ENCODE measurements around the gene UBTF. TPM values are rescaled to one million over a fixed set of nuclear protein-coding genes. Genes with fewer than 3 reads are reported as not detected.

The UBTF gene
- total RNA-seq, 1 donor = 49.6 TPM

DNA sequence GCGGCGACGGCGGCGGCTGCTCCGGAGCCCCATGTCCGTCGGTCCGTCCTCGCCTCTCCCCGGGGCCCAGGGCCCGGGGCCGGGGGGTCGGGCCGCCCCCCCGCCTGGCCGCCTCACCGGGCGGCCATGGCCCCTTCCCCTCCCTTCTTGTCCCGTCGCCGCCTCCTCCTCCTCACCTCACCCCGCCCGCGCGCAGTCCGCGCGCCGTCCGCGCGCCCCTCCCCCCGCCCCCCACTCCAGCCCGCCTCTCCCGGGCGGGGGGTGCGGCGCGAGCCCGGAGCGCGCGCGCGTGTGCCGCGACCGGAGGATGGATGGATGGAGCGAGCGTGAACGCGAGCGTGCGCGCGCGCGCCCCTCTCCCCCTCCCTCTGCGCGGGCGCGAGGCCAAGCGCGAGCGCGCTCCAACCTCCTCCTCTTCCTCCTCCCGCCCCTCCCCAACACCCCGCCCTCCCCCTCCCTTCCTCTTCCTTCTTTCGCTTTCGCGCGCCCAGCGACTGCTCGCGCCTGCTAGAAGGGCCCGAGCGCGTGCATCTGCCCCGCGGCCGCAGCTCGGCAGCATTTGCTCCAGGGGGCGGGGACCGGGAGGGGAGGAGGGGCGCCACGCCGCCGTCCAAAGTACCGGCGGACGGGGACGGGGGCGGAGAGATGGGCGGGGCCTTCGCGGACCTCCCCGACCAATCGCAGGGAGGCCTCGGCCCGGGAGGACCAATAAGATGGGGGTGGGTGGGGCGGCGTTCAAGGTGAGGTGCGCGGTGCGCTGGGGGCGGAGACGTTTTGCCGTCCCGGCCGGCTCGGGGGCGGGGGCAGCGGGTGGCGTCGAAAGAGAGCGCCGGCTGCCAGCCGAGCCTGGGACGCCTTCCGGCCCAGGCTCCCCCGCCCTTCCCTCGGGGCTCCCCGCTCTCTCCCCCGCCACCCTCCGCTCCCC, 19.7 kb downstream of the UBTF start, which contains the start of gene ATXN7L3:
Gene ATXN7L3 (minus strand): TSS at position 332 of the 925 bp plus-strand sequence. CDS start 1,814 bp downstream, outside the sequence.
- H4K20me1 ChIP-seq (ENCODE audit: insufficient read depth, low read length) = peaks cover 3% of the 10 kb centered on the region
- H3K4me2 ChIP-seq (ENCODE audit: insufficient read depth, low read length) = peak within 1 kb of the TSS; percentile 97
- peak within 1 kb of the TSS; percentile 87 for H3K4me3 ChIP-seq (ENCODE audit: insufficient read depth, low read length)
- no peaks in the 10 kb centered on the region for H3K27me3 ChIP-seq (ENCODE audit: insufficient read depth, low read length)
- peak; percentile 100 for DNase-seq (ENCODE audit: insufficient read length, low spot score, missing footprints)
- peaks cover 30% of the 10 kb centered on the region for H3K79me2 ChIP-seq (ENCODE audit: insufficient read depth, low read length)
- H3K4me1 ChIP-seq (ENCODE audit: insufficient read depth, low read length) = peaks cover 36% of the 10 kb centered on the region
- peak within 1 kb of the TSS; percentile 94 for H2AFZ ChIP-seq (ENCODE audit: low read length)
- H3K9me3 ChIP-seq (ENCODE audit: low read depth, low read length) = no peaks in the 10 kb centered on the region
- H3K36me3 ChIP-seq (ENCODE audit: insufficient read depth, low read length) = peaks cover 19% of the 10 kb centered on the region
- H3K27ac ChIP-seq (ENCODE audit: low read depth, low read length) = peak within 1 kb of the TSS; percentile 73
- TF ChIP-seq, protein P1, sequence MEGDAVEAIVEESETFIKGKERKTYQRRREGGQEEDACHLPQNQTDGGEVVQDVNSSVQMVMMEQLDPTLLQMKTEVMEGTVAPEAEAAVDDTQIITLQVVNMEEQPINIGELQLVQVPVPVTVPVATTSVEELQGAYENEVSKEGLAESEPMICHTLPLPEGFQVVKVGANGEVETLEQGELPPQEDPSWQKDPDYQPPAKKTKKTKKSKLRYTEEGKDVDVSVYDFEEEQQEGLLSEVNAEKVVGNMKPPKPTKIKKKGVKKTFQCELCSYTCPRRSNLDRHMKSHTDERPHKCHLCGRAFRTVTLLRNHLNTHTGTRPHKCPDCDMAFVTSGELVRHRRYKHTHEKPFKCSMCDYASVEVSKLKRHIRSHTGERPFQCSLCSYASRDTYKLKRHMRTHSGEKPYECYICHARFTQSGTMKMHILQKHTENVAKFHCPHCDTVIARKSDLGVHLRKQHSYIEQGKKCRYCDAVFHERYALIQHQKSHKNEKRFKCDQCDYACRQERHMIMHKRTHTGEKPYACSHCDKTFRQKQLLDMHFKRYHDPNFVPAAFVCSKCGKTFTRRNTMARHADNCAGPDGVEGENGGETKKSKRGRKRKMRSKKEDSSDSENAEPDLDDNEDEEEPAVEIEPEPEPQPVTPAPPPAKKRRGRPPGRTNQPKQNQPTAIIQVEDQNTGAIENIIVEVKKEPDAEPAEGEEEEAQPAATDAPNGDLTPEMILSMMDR (IDR thresholded peaks at IDR 0.05; ENCODE audit: extremely low read depth, low read depth, low read length) = no peak

DNA sequence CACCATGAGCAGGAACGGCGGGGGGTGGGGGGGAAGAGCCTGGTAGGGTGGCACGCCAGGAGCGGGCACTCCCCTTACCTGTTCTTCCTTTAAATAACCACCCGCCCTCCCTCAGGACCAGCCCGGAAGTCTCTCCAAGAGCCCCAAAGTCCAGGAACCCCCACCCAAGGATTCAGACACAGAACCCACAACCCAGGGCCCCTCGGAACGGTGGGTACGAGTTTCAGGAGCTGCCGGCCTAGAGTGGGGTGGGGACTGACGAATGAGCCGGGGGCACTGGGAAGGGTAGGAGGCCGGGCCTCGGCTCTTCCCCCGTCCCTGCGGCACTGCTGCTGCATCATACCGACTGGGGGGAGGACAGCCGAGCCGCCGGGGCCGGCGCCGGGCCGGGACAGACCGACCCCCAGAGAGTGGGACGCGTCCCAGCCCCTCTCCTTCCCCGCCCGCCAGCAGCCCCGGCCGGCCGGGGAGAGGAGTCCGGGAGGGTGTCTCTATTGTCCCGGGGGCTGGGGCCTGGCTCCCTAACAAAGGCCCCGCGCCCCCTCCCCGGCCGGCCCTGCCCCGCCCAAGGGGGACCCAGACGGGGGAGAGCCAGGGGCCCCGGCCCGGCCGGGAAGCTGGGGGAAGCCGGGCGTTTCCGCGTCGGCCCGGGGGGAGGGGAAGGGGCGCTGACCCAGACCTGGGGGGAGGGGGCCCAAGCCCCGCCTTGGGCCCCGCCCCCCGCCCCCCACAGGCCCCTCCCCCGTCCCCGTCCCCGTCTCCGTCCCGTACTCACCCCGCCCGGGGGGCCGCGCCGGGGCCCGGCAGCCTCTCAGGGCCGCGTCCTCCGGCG, 20.5 kb downstream of the UBTF start:
- peak overlapping the region; percentile 91 for H3K4me2 ChIP-seq (ENCODE audit: insufficient read depth, low read length)
- H3K4me1 ChIP-seq (ENCODE audit: insufficient read depth, low read length) = peaks cover 29% of the 10 kb centered on the region
- H3K9me3 ChIP-seq (ENCODE audit: low read depth, low read length) = no peaks in the 10 kb centered on the region
- H3K27ac ChIP-seq (ENCODE audit: low read depth, low read length) = peak overlapping the region; percentile 70
- peak; percentile 98 for DNase-seq (ENCODE audit: insufficient read length, low spot score, missing footprints)
- H2AFZ ChIP-seq (ENCODE audit: low read length) = peak overlapping the region; percentile 15
- H3K36me3 ChIP-seq (ENCODE audit: insufficient read depth, low read length) = peaks cover 28% of the 10 kb centered on the region
- peaks cover 3% of the 10 kb centered on the region for H4K20me1 ChIP-seq (ENCODE audit: insufficient read depth, low read length)
- peak overlapping the region; percentile 87 for H3K4me3 ChIP-seq (ENCODE audit: insufficient read depth, low read length)
- TF ChIP-seq, protein P1 (IDR thresholded peaks at IDR 0.05; ENCODE audit: extremely low read depth, low read depth, low read length) = no peak
- peaks cover 30% of the 10 kb centered on the region for H3K79me2 ChIP-seq (ENCODE audit: insufficient read depth, low read length)
- H3K27me3 ChIP-seq (ENCODE audit: insufficient read depth, low read length) = no peaks in the 10 kb centered on the region

DNA sequence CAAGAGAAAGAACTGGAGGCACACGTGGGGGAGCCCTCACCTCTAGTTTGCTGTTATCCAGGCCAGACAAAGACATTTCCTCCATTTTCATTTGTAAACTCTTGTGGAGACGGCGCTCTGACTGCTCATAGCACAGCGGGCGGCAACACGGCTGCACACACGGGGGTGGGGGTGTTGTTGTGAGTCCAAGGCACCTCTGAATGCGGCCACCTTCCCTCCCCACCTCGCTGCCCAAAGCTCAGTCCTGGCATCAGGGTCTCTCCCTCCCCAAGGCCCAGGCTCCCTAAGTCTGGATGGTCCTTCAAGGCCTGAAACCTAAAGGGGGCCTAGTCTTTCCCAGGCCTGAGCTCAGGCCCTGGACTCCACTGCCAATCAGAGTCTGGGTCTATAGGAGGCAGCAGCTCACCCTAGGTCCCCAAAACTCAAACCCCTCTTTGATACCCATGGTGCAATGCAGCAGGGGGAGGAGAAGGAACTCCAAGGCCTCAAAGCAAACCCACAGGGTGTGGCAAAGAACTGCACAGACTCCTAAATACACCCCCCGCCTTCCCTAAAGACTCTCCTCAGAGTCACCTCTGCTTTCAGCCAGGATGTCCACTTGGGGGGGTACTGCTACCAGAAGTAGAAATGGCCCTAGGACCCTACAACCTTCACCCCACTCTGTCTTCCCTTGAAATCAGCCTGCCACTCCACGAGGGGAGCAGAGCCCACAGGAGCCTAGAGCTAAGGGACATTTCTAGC, 21.3 kb downstream of the UBTF start:
- DNase-seq (ENCODE audit: insufficient read length, low spot score, missing footprints) = peak; percentile 95
- Histone ChIP-seq H3K4me3 (ENCODE audit: insufficient read depth, low read length) (peak overlapping the region; percentile 87), H2AFZ (ENCODE audit: low read length) (no peak overlapping the region), H3K27me3 (ENCODE audit: insufficient read depth, low read length) (no peaks in the 10 kb centered on the region), H3K79me2 (ENCODE audit: insufficient read depth, low read length) (peaks cover 30% of the 10 kb centered on the region), H3K27ac (ENCODE audit: low read depth, low read length) (peak overlapping the region; percentile 70), H3K9me3 (ENCODE audit: low read depth, low read length) (no peaks in the 10 kb centered on the region), H3K4me1 (ENCODE audit: insufficient read depth, low read length) (peaks cover 22% of the 10 kb centered on the region), H4K20me1 (ENCODE audit: insufficient read depth, low read length) (peaks cover 3% of the 10 kb centered on the region), H3K36me3 (ENCODE audit: insufficient read depth, low read length) (peaks cover 31% of the 10 kb centered on the region), H3K4me2 (ENCODE audit: insufficient read depth, low read length) (peak overlapping the region; percentile 91)
- TF ChIP-seq, protein P1 (IDR thresholded peaks at IDR 0.05; ENCODE audit: extremely low read depth, low read depth, low read length) = peak; percentile 33
